Measurements from ENCODE around the gene STAT6. TPM values are rescaled to one million over a fixed set of nuclear protein-coding genes. Genes with fewer than 3 reads are reported as not detected.

Gene STAT6
- total RNA-seq, 2 donors from 2014 or later = 124 to 237 TPM

GRCh38 chr12:57133916-57134315, 22.8 kb upstream of the STAT6 start:
- peak overlapping the region; percentile 30 to 57 for H3K27ac ChIP-seq
- intact Hi-C loops (cut with DNase I) = no loop called here
- no peaks in the 10 kb centered on the region for H3K27me3 ChIP-seq (replicated peaks; ENCODE audit: insufficient read depth)
- WGBS = 51% methylated on average over 6 of the region's 6 CpGs
- H3K9me3 ChIP-seq = no peaks in the 10 kb centered on the region
- no peak for TF ChIP-seq POLR2A (IDR thresholded peaks at IDR 0.05)
- no peak for TF ChIP-seq CTCF (IDR thresholded peaks at IDR 0.05)
- no peak for TF ChIP-seq POLR2AphosphoS5 (IDR thresholded peaks at IDR 0.05)
- no peaks in the 10 kb centered on the region for H3K4me1 ChIP-seq (replicated peaks)
- H3K4me3 ChIP-seq = no peak overlapping the region
- DNase-seq (ENCODE audit: low spot score) = no peak
- H3K36me3 ChIP-seq = no peaks in the 10 kb centered on the region

- H3K9me3 ChIP-seq = no peaks in the 10 kb centered on the region
- H3K4me1 ChIP-seq (replicated peaks) = no peaks in the 10 kb centered on the region
- H3K36me3 ChIP-seq = no peaks in the 10 kb centered on the region
- H3K27ac ChIP-seq = peak overlapping the region; percentile 30 to 57
- DNase-seq (ENCODE audit: low spot score) = no peak
- 60% methylated on average over 4 of the region's 4 CpGs for WGBS
- TF ChIP-seq POLR2AphosphoS5 (IDR thresholded peaks at IDR 0.05) = no peak
- TF ChIP-seq CTCF (IDR thresholded peaks at IDR 0.05) = no peak
- TF ChIP-seq POLR2A (IDR thresholded peaks at IDR 0.05) = no peak
- no peak overlapping the region for H3K4me3 ChIP-seq
- no peaks in the 10 kb centered on the region for H3K27me3 ChIP-seq (replicated peaks; ENCODE audit: insufficient read depth)
- intact Hi-C loops (cut with DNase I) = no loop called here
These were observed 21.9 kb upstream of the STAT6 start for GRCh38 chr12:57133013-57133569.

- no peak overlapping the region for H3K4me3 ChIP-seq
These were observed 21.0 kb upstream of the STAT6 start for GRCh38 chr12:57131896-57132744.

GRCh38 chr12:57130941-57131340, 19.8 kb upstream of the STAT6 start:
- DNase-seq (ENCODE audit: low spot score) = no peak
- TF ChIP-seq POLR2A (IDR thresholded peaks at IDR 0.05) (no peak), CTCF (IDR thresholded peaks at IDR 0.05) (no peak), POLR2AphosphoS5 (IDR thresholded peaks at IDR 0.05) (no peak)
- Histone ChIP-seq H3K4me1 (replicated peaks) (no peaks in the 10 kb centered on the region), H3K36me3 (no peaks in the 10 kb centered on the region), H3K4me3 (no peak overlapping the region), H3K9me3 (no peaks in the 10 kb centered on the region), H3K27me3 (replicated peaks; ENCODE audit: insufficient read depth) (no peaks in the 10 kb centered on the region), H3K27ac (peak overlapping the region; percentile 30 to 99)
- intact Hi-C loops (cut with DNase I) = no loop called here
- 59% methylated on average over 2 of the region's 2 CpGs for WGBS

More at GRCh38 chr12:57131896-57132744, 21.0 kb upstream of the STAT6 start:
- 63% methylated on average over 9 of the region's 9 CpGs for WGBS
- intact Hi-C loops (cut with DNase I) = no loop called here
- Histone ChIP-seq H3K36me3 (no peaks in the 10 kb centered on the region), H3K27ac (peak overlapping the region; percentile 30 to 57), H3K9me3 (no peaks in the 10 kb centered on the region), H3K4me1 (replicated peaks) (no peaks in the 10 kb centered on the region), H3K27me3 (replicated peaks; ENCODE audit: insufficient read depth) (no peaks in the 10 kb centered on the region)
- no peak for DNase-seq (ENCODE audit: low spot score)
- TF ChIP-seq POLR2AphosphoS5 (IDR thresholded peaks at IDR 0.05) = no peak
- TF ChIP-seq POLR2A (IDR thresholded peaks at IDR 0.05) = no peak
- no peak for TF ChIP-seq CTCF (IDR thresholded peaks at IDR 0.05)
